HG03064 (cell line): ENCODE measurements around the gene KRTDAP.

Source experiments
- ATAC-seq: cut with Tn5 transposase; IDR thresholded peaks from one replicate; pipeline ENCODE4 v1.9.1; 2021; ENCODE audit warnings: low read depth; ENCODE audit not compliant: unreplicated experiment

KRTDAP gene

GRCh38 chr19:35458192-35458591 lies 32.1 kb downstream of the KRTDAP start:
- ATAC-seq, result no peak

GRCh38 chr19:35457173-35457572 lies 33.1 kb downstream of the KRTDAP start:
- no peak for ATAC-seq

DNA sequence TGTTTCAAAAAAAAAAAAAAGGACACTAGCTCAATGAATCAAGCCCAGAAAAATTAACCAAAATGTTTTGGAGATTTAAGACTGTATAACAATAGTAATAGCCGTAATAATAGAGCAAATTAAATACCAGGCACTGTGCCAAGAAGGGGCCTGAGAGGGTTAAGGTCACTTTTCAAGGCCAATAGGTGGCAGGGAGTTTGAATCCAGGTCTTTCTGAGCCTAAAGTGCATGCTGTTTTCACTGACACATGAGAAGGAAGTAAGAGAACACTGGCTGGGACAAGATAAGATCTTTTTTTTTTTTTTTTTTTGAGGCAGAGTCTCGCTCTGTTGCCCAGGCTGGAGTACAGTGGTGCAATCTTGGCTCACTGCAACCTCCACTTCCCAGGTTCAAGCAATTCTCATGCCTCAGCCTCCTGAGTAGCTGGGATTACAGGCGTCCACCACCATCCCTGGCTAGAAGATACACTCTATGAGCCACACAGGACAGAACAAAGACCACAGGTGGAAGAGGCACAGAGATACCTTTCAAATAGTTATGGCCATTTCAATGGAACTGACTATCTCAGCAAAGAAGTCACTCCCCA lies 34.6 kb downstream of the KRTDAP start:
- ATAC-seq, result no peak

DNA sequence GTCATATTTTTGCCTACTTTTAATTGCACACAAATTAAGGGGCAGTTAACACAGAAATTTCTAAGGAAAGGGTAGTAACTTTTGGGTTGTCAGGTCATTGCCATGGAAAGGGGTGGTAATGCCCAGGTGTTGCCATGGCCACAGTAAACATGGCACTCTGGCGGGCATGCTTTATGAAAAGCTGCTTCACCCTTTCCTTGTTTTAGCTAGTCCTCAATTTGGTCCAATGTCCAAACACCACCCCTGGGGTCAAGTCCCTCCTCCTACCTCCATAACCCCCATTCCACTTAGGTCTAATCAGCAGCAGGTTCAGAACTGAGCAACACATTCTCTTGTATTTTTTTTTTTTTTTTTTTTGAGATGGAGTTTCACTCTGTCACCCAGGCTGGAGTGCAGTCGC lies 35.6 kb downstream of the KRTDAP start:
- no peak for ATAC-seq

DNA sequence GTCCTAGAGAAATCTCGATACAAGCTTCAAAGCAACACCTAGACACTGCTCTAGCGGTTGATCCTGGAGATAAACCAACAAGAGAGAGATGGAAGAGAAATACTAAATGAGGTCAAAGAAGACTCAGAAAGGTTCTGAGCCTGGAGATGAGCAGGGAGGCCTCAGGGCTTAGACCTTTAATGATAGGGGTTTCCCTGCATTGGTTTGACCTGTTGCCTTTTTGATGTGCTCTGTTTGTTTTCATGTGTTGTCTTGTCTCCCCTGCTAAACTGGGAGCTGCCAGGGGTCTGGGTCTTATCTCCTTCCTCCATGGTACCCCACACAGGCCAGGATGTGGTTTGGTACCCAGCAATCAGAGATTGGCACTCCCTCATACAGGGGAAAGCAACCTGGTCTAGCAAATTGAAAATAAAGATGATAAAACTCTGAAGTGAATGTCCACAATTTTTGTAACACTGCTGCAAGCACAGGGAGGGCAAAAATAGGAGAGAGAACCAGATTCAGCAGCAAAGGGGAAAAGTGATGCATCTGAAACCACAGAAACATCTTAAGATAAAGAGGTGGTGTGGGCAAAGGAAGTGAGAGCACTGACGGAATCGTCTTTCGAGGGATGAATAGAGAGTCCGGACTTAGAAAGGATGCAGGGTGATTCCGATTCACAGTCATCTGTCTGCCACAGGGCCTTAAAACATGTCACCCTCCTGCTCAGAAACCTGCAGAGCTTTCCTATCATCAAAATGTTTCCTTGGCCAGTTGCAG lies 38.7 kb downstream of the KRTDAP start:
- ATAC-seq, result no peak

GRCh38 chr19:35449359-35450043 lies 40.8 kb downstream of the KRTDAP start:
- ATAC-seq, result no peak

GRCh38 chr19:35447606-35448469 lies 42.4 kb downstream of the KRTDAP start, which contains the start of gene FFAR2:
TSS of gene FFAR2 (plus strand) at chr19:35448257. CDS start at chr19:35449715, 1,458 bp downstream.
- ATAC-seq, result no peak

DNA sequence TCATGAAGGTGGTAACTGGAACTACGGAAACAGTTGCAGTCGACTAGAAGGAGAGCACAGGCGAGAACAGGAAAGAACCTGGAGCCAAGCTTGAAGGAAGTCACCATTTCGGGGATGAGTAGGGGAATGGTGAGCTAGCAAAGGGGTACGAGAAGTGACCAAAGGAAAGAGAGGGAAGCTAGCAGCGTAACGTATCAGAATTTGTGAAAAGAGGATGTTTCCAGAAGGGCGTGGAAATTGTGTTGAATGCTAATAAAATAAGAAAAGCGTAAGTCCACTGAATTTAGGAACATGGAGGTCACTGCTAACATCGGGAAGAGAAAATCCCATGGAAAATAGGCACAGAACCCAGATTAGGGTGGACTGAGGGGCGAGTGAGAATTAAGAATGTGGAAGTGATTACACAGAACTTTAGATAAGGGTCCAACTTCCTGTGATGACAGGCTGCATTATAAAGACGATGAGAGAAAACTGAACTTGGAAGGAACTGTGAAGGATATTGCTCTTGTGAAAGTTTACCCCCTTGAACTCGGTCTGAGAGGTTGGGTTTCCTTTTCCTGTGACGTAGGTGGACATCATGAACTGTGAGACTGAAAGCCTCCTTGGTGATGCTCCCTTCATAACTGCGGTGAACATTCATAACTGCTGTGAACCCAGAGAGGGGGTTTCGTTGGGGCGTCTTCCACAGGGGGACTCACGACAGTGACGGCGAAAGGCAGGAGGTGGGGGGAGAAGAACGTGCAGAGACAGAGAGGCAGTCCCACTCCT lies 44.3 kb downstream of the KRTDAP start:
- no peak for ATAC-seq

GRCh38 chr19:35444735-35445134 lies 45.5 kb downstream of the KRTDAP start:
- no peak for ATAC-seq

GRCh38 chr19:35442091-35442490 lies 48.2 kb downstream of the KRTDAP start:
- ATAC-seq, result no peak

GRCh38 chr19:35439921-35440320 lies 50.3 kb downstream of the KRTDAP start:
- no peak for ATAC-seq

DNA sequence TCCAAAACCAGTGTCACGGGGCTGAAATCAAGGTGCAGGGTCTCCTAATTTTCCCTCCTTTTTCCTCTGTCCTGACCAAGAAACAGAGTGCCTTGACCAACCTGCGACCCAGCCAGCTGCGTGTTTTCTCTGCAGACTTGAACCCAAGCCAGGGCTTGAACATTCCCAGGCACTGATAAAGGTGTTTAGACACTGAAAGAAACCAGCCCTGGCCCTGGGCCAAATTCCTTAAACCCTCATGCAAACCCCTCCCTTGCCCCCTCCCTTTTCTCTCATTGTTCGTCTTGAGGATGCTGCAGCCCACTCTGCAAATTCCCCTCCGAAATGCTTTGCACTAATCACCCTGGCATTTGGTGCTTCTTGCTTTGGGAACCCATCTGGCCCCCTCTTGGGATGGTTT lies 51.7 kb downstream of the KRTDAP start:
- no peak for ATAC-seq

DNA sequence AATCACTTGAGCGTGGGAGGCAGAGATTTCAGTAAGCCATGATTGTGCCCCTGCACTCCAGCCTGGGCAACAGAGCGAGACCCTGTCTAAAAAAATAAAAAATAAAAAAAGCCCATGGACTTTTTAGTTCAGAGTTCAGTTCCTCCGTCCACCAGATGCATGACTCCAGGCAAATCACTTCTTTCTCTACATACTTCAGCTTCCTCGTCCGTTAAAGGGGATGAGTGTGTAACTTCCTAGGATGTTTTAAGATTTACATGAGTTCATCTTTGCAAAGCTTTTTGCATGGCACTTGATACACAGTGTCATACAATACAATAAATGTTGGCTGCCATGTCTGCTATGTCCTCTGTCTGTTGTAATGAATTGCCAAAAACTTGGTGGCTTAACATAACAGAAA lies 52.2 kb downstream of the KRTDAP start:
- no peak for ATAC-seq

DNA sequence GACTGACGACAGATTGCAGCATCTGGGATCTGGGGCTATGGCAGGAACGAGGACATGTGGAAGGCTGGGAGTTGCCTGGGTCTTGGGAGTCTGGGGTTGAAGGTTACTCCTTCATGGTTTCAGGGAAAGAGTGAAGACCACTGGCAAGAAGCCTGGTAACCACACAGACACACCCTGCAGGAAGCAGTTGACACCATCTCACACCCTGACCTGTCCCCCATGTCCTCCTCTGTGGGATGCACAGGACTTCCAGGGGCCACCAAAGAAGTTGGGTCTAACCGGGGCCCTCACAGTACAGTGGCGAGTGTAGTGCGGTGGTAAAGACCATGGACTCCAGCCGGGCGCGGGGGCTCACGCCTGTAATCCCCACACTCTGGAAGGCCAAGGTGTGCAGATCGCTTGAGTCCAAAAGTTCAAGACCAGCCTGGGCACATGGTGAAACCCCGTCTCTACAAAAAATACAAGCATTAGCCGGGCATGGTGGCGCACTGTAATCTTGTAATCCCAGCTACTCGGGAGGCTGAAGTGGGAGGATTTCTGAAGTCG lies 52.8 kb downstream of the KRTDAP start:
- ATAC-seq, result no peak
